IMR-90 (cell line): ENCODE data around the gene PLPP3.

Experiments
- BHLHE40 ChIP-seq: fragments of 150-350 bp; IDR thresholded peaks from 2 replicates; pipeline ENCODE4 v1.6.1; 2016; ENCODE audit warnings: mild to moderate bottlenecking, low read depth, low read length
- CEBPB ChIP-seq: IDR thresholded peaks from 2 replicates; pipeline ENCODE4 v1.6.1; 2012; ENCODE audit warnings: low read depth, low read length, improper control_type of control experiment
- CTCF ChIP-seq: conservative IDR thresholded peaks from 2 replicates; pipeline ENCODE4 v1.5.1; 2012; ENCODE audit warnings: mild to moderate bottlenecking, low read depth, low read length, improper control_type of control experiment
- ELK1 ChIP-seq: fragments of 150-350 bp; IDR thresholded peaks from 2 replicates; pipeline ENCODE4 v1.6.1; 2016; ENCODE audit warnings: low read depth, mild to moderate bottlenecking, low read length, moderate library complexity, borderline replicate concordance
- MAFK ChIP-seq: IDR thresholded peaks from 2 replicates; pipeline ENCODE4 v1.6.1; 2012; ENCODE audit warnings: low read depth, low read length, improper control_type of control experiment
- NFE2L2 ChIP-seq: fragments of 150-350 bp; IDR thresholded peaks from 2 replicates; pipeline ENCODE4 v1.6.1; 2016; ENCODE audit warnings: low read depth, mild to moderate bottlenecking, low read length
- POLR2A ChIP-seq: IDR thresholded peaks from 2 replicates; pipeline ENCODE4 v1.6.1; 2012; ENCODE audit warnings: mild to moderate bottlenecking, low read depth, low read length
- RAD21 ChIP-seq: IDR thresholded peaks from 2 replicates; pipeline ENCODE4 v1.6.1; 2012; ENCODE audit warnings: low read length, improper control_type of control experiment
- RCOR1 ChIP-seq: IDR thresholded peaks from 2 replicates; pipeline ENCODE4 v1.6.1; 2012; ENCODE audit warnings: mild to moderate bottlenecking, low read length, improper control_type of control experiment; ENCODE audit not compliant: insufficient replicate concordance
- RFX5 ChIP-seq: IDR thresholded peaks from 2 replicates; pipeline ENCODE4 v1.8.0; 2012; ENCODE audit warnings: low read depth, mild to moderate bottlenecking, low read length, moderate library complexity

GRCh38 chr1:56543783-56544612 is 35.4 kb downstream of the PLPP3 start:
- TF ChIP-seq MAFK: no peak
- TF ChIP-seq CTCF: no peak
- no peak for TF ChIP-seq RCOR1
- no peak for TF ChIP-seq RFX5
- no peak for TF ChIP-seq POLR2A
- TF ChIP-seq ELK1: no peak
- TF ChIP-seq RAD21: no peak
- TF ChIP-seq BHLHE40: no peak
- no peak for TF ChIP-seq CEBPB
- TF ChIP-seq NFE2L2: no peak
